ENCODE results near the gene ASAP3.

GRCh38 chr1:23462766-23463165 is 21.2 kb downstream of the ASAP3 start:
- TF ChIP-seq CTCF (IDR thresholded peaks at IDR 0.05; ENCODE audit: low read depth, low read length) (no peak), EZH2phosphoT487 (IDR thresholded peaks at IDR 0.05; ENCODE audit: low read depth) (no peak)
